Measurements from ENCODE around the gene MMEL1.
"Not testable (repeated sequence)": the region's sequence is repeated elsewhere in the genome, so short reads cannot be mapped to it uniquely, and the experiment has no call there.

MMEL1 gene

GRCh38 chr1:2574350-2574749 is 58.5 kb downstream of the MMEL1 start:
- no peak for DNase-seq (ENCODE audit: low read depth)
- no peak overlapping the region for H3K4me3 ChIP-seq (ENCODE audit: low read depth, low read length)
- in situ Hi-C loops (cut with HindIII; ENCODE audit: low sequenced_read_pairs), result no loop called here
- TF ChIP-seq CTCF (IDR thresholded peaks at IDR 0.05; ENCODE audit: low read depth, low read length, missing control alignments), result no peak

- in situ Hi-C loops (cut with HindIII; ENCODE audit: low sequenced_read_pairs), result no loop called here
- TF ChIP-seq CTCF (IDR thresholded peaks at IDR 0.05; ENCODE audit: low read depth, low read length, missing control alignments), result no peak
- H3K4me3 ChIP-seq (ENCODE audit: low read depth, low read length), result no peak overlapping the region
- DNase-seq (ENCODE audit: low read depth), result no peak
Measured at GRCh38 chr1:2573250-2573920, 59.4 kb downstream of the MMEL1 start.

- H3K4me3 ChIP-seq (ENCODE audit: low read depth, low read length), result no peak overlapping the region
- in situ Hi-C loops (cut with HindIII; ENCODE audit: low sequenced_read_pairs), result no loop called here
- DNase-seq (ENCODE audit: low read depth), result no peak
- TF ChIP-seq CTCF (IDR thresholded peaks at IDR 0.05; ENCODE audit: low read depth, low read length, missing control alignments), result no peak
Measured at GRCh38 chr1:2571348-2571747, 61.5 kb downstream of the MMEL1 start.

- DNase-seq (ENCODE audit: low read depth), result no peak
- in situ Hi-C loops (cut with HindIII; ENCODE audit: low sequenced_read_pairs), result no loop called here
- no peak for TF ChIP-seq CTCF (IDR thresholded peaks at IDR 0.05; ENCODE audit: low read depth, low read length, missing control alignments)
- no peak overlapping the region for H3K4me3 ChIP-seq (ENCODE audit: low read depth, low read length)
Measured at GRCh38 chr1:2570332-2570731, 62.5 kb downstream of the MMEL1 start.

- not testable (repeated sequence) for DNase-seq (ENCODE audit: low read depth); H3K4me3 ChIP-seq (ENCODE audit: low read depth, low read length)
- in situ Hi-C loops (cut with HindIII; ENCODE audit: low sequenced_read_pairs), result loop anchor here (10.0 kb wide), 2 partner anchors 145 to 855 kb away; no protein-coding TSS in a partner anchor
Measured at GRCh38 chr1:2569703-2570102, 63.1 kb downstream of the MMEL1 start.

- no peak for TF ChIP-seq CTCF (IDR thresholded peaks at IDR 0.05; ENCODE audit: low read depth, low read length, missing control alignments)
- no peak overlapping the region for H3K4me3 ChIP-seq (ENCODE audit: low read depth, low read length)
- in situ Hi-C loops (cut with HindIII; ENCODE audit: low sequenced_read_pairs), result loop anchor here (10.0 kb wide), 2 partner anchors 144 to 856 kb away; no protein-coding TSS in a partner anchor
- DNase-seq (ENCODE audit: low read depth), result no peak
Measured at GRCh38 chr1:2569060-2569459, 63.8 kb downstream of the MMEL1 start.

- not testable (repeated sequence) for DNase-seq (ENCODE audit: low read depth); H3K4me3 ChIP-seq (ENCODE audit: low read depth, low read length)
- in situ Hi-C loops (cut with HindIII; ENCODE audit: low sequenced_read_pairs), result loop anchor here (10.0 kb wide), 2 partner anchors 144 to 856 kb away; no protein-coding TSS in a partner anchor
Measured at GRCh38 chr1:2568187-2568816, 64.5 kb downstream of the MMEL1 start.
